HG03378 (cell line): ENCODE results near the gene CCDC188.

ENCODE experiments used
- ATAC-seq: cut with Tn5 transposase; IDR thresholded peaks from one replicate; pipeline ENCODE4 v1.9.1; 2021; ENCODE audit warnings: mild to moderate bottlenecking, moderate library complexity; ENCODE audit not compliant: unreplicated experiment

The CCDC188 gene

GRCh38 chr22:20108757-20109230, 42.1 kb downstream of the CCDC188 start:
- no peak for ATAC-seq

- ATAC-seq = no peak
Observed at GRCh38 chr22:20107951-20108756, 42.7 kb downstream of the CCDC188 start.

- no peak for ATAC-seq
Observed at GRCh38 chr22:20107471-20107901, 43.4 kb downstream of the CCDC188 start.

GRCh38 chr22:20106849-20107237, 44.0 kb downstream of the CCDC188 start:
- ATAC-seq = no peak

- no peak for ATAC-seq
Observed at GRCh38 chr22:20106205-20106848, 44.5 kb downstream of the CCDC188 start.

- no peak for ATAC-seq
Observed at GRCh38 chr22:20105456-20106204, 45.2 kb downstream of the CCDC188 start.

GRCh38 chr22:20102203-20102780, 48.6 kb downstream of the CCDC188 start:
- no peak for ATAC-seq

- ATAC-seq = no peak
Observed at GRCh38 chr22:20101638-20102037, 49.2 kb downstream of the CCDC188 start.

- no peak for ATAC-seq
Observed at GRCh38 chr22:20099099-20099711, 51.6 kb downstream of the CCDC188 start.
